ENCODE results near the gene TADA2B.

TADA2B gene

DNA sequence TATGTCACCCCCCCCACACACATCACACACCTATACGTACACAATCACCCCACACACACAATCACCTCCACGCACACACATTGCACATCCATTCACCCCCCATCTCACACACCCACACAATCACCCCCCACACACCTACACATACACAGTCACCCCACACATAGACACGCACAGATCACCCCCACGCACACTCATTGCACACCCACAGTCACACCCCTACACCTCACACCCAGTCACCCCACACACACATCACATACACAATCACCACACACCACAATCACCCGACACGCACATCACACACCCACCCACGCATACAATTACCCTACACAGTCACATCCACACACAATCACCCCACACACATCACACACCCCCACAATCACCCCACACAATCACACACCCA, 15.9 kb upstream of the TADA2B start:
- no peaks in the 10 kb centered on the region for H4K20me1 ChIP-seq (ENCODE audit: insufficient read depth)
- H3K9ac ChIP-seq = no peak overlapping the region
- no peaks in the 10 kb centered on the region for H3K27me3 ChIP-seq (ENCODE audit: insufficient read depth, low read depth)
- no peak overlapping the region for H3K4me3 ChIP-seq (IDR thresholded peaks at IDR 0.05; ENCODE audit: insufficient read depth, low read depth, low read length)
- H2AFZ ChIP-seq (ENCODE audit: low read depth) = no peak overlapping the region
- no peak overlapping the region for H3K27ac ChIP-seq
- no peak overlapping the region for H3K4me2 ChIP-seq
- H3K36me3 ChIP-seq (ENCODE audit: insufficient read depth) = no peaks in the 10 kb centered on the region
- H3K4me1 ChIP-seq (ENCODE audit: low read depth, poor library complexity, severe bottlenecking) = no peaks in the 10 kb centered on the region
- no peaks in the 10 kb centered on the region for H3K79me2 ChIP-seq (ENCODE audit: insufficient read depth, low read depth)
- TF ChIP-seq, protein P1, sequence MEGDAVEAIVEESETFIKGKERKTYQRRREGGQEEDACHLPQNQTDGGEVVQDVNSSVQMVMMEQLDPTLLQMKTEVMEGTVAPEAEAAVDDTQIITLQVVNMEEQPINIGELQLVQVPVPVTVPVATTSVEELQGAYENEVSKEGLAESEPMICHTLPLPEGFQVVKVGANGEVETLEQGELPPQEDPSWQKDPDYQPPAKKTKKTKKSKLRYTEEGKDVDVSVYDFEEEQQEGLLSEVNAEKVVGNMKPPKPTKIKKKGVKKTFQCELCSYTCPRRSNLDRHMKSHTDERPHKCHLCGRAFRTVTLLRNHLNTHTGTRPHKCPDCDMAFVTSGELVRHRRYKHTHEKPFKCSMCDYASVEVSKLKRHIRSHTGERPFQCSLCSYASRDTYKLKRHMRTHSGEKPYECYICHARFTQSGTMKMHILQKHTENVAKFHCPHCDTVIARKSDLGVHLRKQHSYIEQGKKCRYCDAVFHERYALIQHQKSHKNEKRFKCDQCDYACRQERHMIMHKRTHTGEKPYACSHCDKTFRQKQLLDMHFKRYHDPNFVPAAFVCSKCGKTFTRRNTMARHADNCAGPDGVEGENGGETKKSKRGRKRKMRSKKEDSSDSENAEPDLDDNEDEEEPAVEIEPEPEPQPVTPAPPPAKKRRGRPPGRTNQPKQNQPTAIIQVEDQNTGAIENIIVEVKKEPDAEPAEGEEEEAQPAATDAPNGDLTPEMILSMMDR (conservative IDR thresholded peaks at IDR 0.05; ENCODE audit: low read depth, low read length) = no peak

DNA sequence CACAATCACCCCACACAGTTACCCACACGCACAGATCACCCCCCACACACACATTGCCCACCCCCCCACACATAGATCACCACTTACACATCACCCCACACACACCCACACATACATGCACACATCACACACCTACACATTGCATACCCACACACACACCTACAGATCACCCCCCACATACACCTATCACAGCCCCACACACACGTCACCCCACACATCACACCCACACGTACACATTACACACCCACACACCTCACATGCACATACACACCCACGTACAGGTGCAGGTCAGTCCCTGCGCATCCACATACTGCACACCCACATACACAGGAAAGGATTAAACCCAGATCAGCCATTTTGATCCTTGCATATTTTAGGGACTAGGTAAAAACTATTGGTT, 15.3 kb upstream of the TADA2B start:
- TF ChIP-seq, protein P1 (conservative IDR thresholded peaks at IDR 0.05; ENCODE audit: low read depth, low read length) = no peak
- no peaks in the 10 kb centered on the region for H3K27me3 ChIP-seq (ENCODE audit: insufficient read depth, low read depth)
- H2AFZ ChIP-seq (ENCODE audit: low read depth) = no peak overlapping the region
- no peaks in the 10 kb centered on the region for H3K79me2 ChIP-seq (ENCODE audit: insufficient read depth, low read depth)
- no peaks in the 10 kb centered on the region for H4K20me1 ChIP-seq (ENCODE audit: insufficient read depth)
- no peak overlapping the region for H3K4me3 ChIP-seq (IDR thresholded peaks at IDR 0.05; ENCODE audit: insufficient read depth, low read depth, low read length)
- H3K4me2 ChIP-seq = no peak overlapping the region
- no peaks in the 10 kb centered on the region for H3K36me3 ChIP-seq (ENCODE audit: insufficient read depth)
- no peak overlapping the region for H3K27ac ChIP-seq
- no peaks in the 10 kb centered on the region for H3K4me1 ChIP-seq (ENCODE audit: low read depth, poor library complexity, severe bottlenecking)
- no peak overlapping the region for H3K9ac ChIP-seq

DNA sequence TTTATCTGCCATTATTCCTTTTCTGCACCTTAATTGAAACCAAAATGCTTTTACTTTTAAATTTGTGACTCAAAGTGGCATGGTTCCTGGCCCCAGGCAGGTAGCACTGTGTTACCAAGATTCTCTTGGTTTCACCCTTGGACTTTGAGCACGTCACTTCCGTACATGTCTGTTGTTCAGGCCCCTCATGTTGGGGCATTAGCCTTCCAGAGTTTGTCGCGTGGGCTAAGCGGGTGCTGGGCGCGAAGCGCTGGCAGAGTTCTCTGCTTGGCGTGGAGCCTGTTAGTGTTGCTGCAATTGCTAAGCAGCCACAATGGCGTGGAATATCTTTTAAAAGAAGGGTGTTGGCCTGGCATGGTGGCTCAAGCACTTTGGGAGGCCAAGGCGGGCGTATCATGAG, 14.0 kb upstream of the TADA2B start:
- TF ChIP-seq, protein P1 (conservative IDR thresholded peaks at IDR 0.05; ENCODE audit: low read depth, low read length) = no peak
- Histone ChIP-seq H3K79me2 (ENCODE audit: insufficient read depth, low read depth) (no peaks in the 10 kb centered on the region), H3K36me3 (ENCODE audit: insufficient read depth) (no peaks in the 10 kb centered on the region), H4K20me1 (ENCODE audit: insufficient read depth) (no peaks in the 10 kb centered on the region), H3K4me3 (IDR thresholded peaks at IDR 0.05; ENCODE audit: insufficient read depth, low read depth, low read length) (no peak overlapping the region), H3K27me3 (ENCODE audit: insufficient read depth, low read depth) (no peaks in the 10 kb centered on the region), H3K4me2 (no peak overlapping the region), H2AFZ (ENCODE audit: low read depth) (no peak overlapping the region), H3K4me1 (ENCODE audit: low read depth, poor library complexity, severe bottlenecking) (no peaks in the 10 kb centered on the region), H3K9ac (no peak overlapping the region), H3K27ac (no peak overlapping the region)

DNA sequence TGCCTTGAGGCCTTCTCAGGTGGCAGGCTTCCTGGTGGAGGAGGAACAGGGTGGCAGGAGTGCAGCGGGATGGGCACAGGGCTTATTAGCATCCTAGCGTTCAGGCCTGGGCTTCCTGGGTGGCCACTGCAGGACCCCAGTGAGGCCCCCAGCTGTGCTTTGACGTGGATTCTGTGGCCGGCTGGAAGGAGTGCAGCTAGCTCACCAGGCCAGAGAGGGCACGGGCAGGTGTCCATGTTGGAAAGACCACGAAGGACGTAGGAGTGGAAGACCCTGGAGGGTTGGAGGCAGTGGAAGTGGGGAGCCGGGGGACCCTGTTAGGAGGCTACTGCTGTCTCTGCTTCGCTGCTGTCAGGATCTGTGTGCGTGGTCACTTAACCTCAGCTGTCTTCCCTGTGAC, 13.3 kb upstream of the TADA2B start:
- Histone ChIP-seq H3K27me3 (ENCODE audit: insufficient read depth, low read depth) (no peaks in the 10 kb centered on the region), H3K9ac (no peak overlapping the region), H3K36me3 (ENCODE audit: insufficient read depth) (no peaks in the 10 kb centered on the region), H2AFZ (ENCODE audit: low read depth) (no peak overlapping the region), H4K20me1 (ENCODE audit: insufficient read depth) (no peaks in the 10 kb centered on the region), H3K27ac (no peak overlapping the region), H3K4me3 (IDR thresholded peaks at IDR 0.05; ENCODE audit: insufficient read depth, low read depth, low read length) (no peak overlapping the region), H3K4me2 (no peak overlapping the region), H3K79me2 (ENCODE audit: insufficient read depth, low read depth) (no peaks in the 10 kb centered on the region), H3K4me1 (ENCODE audit: low read depth, poor library complexity, severe bottlenecking) (no peaks in the 10 kb centered on the region)
- TF ChIP-seq, protein P1 (conservative IDR thresholded peaks at IDR 0.05; ENCODE audit: low read depth, low read length) = no peak

DNA sequence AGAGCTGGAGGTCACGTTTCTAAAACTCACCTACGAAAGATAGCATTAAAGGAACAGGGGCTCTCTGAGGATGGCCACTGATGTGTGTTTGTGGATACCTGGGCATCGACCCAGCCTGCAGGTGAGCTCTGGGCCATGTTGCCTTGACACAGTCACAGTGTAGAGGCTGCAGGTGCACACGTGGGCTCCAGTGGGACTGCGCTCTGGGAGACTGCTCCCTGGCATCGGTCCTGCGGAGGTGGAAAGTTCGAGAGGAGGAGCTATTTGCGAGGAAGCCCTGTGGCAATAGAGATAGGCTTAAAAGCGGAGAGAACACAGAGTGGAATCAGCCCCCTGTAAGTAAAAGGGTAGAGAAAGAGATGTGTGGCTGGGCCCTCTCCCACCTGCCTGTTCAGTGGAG, 12.3 kb upstream of the TADA2B start:
- Histone ChIP-seq H3K9ac (no peak overlapping the region), H2AFZ (ENCODE audit: low read depth) (no peak overlapping the region), H3K27ac (no peak overlapping the region), H3K79me2 (ENCODE audit: insufficient read depth, low read depth) (no peaks in the 10 kb centered on the region), H4K20me1 (ENCODE audit: insufficient read depth) (no peaks in the 10 kb centered on the region), H3K4me2 (no peak overlapping the region), H3K36me3 (ENCODE audit: insufficient read depth) (no peaks in the 10 kb centered on the region), H3K4me3 (IDR thresholded peaks at IDR 0.05; ENCODE audit: insufficient read depth, low read depth, low read length) (no peak overlapping the region), H3K27me3 (ENCODE audit: insufficient read depth, low read depth) (no peaks in the 10 kb centered on the region), H3K4me1 (ENCODE audit: low read depth, poor library complexity, severe bottlenecking) (no peaks in the 10 kb centered on the region)
- TF ChIP-seq, protein P1 (conservative IDR thresholded peaks at IDR 0.05; ENCODE audit: low read depth, low read length) = no peak
